GM23338 (cell line): ENCODE results near the gene GPA33. TPM values are rescaled to one million over a fixed set of nuclear protein-coding genes. Genes with fewer than 3 reads are reported as not detected.
A peak's percentile ranks its signal among the peaks of the same experiment; 100 is the strongest.

Experiments used
- ATAC-seq: fragments of 200-7000 bp; cut with Tn5 transposase; 3 replicates; pipeline ENCODE4 v1.9.1; 2020
- DNase-seq: peaks from one replicate; pipeline ENCODE4 v3.0.0-alpha.2; 2015; ENCODE audit warnings: low spot score
- H2AFZ ChIP-seq: fragments of 200-600 bp; sonication (generic); 2 replicates; pipeline ENCODE4 v1.8.0; 2016; ENCODE audit warnings: antibody characterized with exemption, mild to moderate bottlenecking, moderate library complexity
- H3F3A ChIP-seq: fragments of 200-600 bp; sonication (generic); replicated peaks from 2 replicates; pipeline ENCODE4 v1.8.0; 2017; ENCODE audit warnings: antibody characterized with exemption, mixed run types, low read depth
- H3K27ac ChIP-seq: fragments of 200-600 bp; sonication (generic); 2 replicates; pipeline ENCODE4 v1.6.1; 2016; ENCODE audit warnings: low read depth
- H3K27me3 ChIP-seq: fragments of 200-600 bp; sonication (generic); 2 replicates; pipeline ENCODE4 v1.8.0; 2016; ENCODE audit warnings: mild to moderate bottlenecking, mixed run types, moderate library complexity; ENCODE audit not compliant: insufficient read depth
- H3K36me3 ChIP-seq: fragments of 200-600 bp; sonication (generic); 2 replicates; pipeline ENCODE4 v1.8.0; 2016; ENCODE audit warnings: mild to moderate bottlenecking; ENCODE audit not compliant: insufficient read depth
- H3K4me1 ChIP-seq: fragments of 200-600 bp; sonication (generic); 2 replicates; pipeline ENCODE4 v1.8.0; 2016; ENCODE audit warnings: mild to moderate bottlenecking, moderate library complexity; ENCODE audit not compliant: insufficient read depth
- H3K4me2 ChIP-seq: fragments of 200-600 bp; sonication (generic); 2 replicates; pipeline ENCODE4 v1.7.1; 2017; ENCODE audit warnings: mixed run types
- H3K4me3 ChIP-seq: fragments of 200-600 bp; sonication (generic); 2 replicates; pipeline ENCODE4 v1.6.1; 2016; ENCODE audit warnings: mixed run types
- H3K79me2 ChIP-seq: fragments of 200-600 bp; sonication (generic); replicated peaks from 2 replicates; pipeline ENCODE4 v1.8.0; 2017; ENCODE audit warnings: mild to moderate bottlenecking; ENCODE audit not compliant: insufficient read depth
- H3K9me2 ChIP-seq: fragments of 200-600 bp; sonication (generic); 2 replicates; pipeline ENCODE4 v1.8.0; 2017; ENCODE audit not compliant: insufficient read depth
- H4K20me1 ChIP-seq: fragments of 200-600 bp; sonication (generic); replicated peaks from 2 replicates; pipeline ENCODE4 v1.8.0; 2017; ENCODE audit warnings: mild to moderate bottlenecking; ENCODE audit not compliant: insufficient read depth
- H3K27ac Mint-ChIP-seq: 2 replicates; pipeline ENCODE4 v1.8.0; 2020; ENCODE audit warnings: inconsistent platforms, mild to moderate bottlenecking, moderate library complexity, mixed read lengths
- H3K27me3 Mint-ChIP-seq: 3 replicates; pipeline ENCODE4 v1.8.0; 2022; ENCODE audit warnings: low read depth, mild to moderate bottlenecking, moderate library complexity, mixed read lengths, inconsistent platforms; ENCODE audit not compliant: insufficient read depth, poor library complexity
- H3K36me3 Mint-ChIP-seq: 3 replicates; pipeline ENCODE4 v1.8.0; 2021; ENCODE audit warnings: low read depth, mild to moderate bottlenecking, inconsistent platforms, moderate library complexity, mixed read lengths
- H3K4me1 Mint-ChIP-seq: 3 replicates; pipeline ENCODE4 v1.8.0; 2020; ENCODE audit warnings: mild to moderate bottlenecking, inconsistent platforms, mixed read lengths
- H3K4me3 Mint-ChIP-seq: 3 replicates; pipeline ENCODE4 v1.8.0; 2021; ENCODE audit warnings: moderate library complexity, mild to moderate bottlenecking, inconsistent platforms, mixed read lengths
- H3K9me3 Mint-ChIP-seq: 3 replicates; pipeline ENCODE4 v1.8.0; 2020; ENCODE audit warnings: moderate library complexity, mild to moderate bottlenecking, inconsistent platforms, mixed read lengths
- CREB1 ChIP-seq: fragments of 250-450 bp; sonication (Bioruptor Pico); IDR thresholded peaks from 2 replicates; pipeline ENCODE4 v1.5.0; 2020; ENCODE audit warnings: low read depth, mild to moderate bottlenecking, moderate library complexity
- CTCF ChIP-seq, 2 experiments: fragments of 200-600 bp in 1 of 2; sonication (generic) in 1 of 2; conservative IDR thresholded peaks; 2 replicates each; pipeline versions ENCODE4 v1.5.1 to v1.6.1; 2016 to 2017; ENCODE audit warnings: antibody characterized with exemption in 2 of 2, low read depth in 2 of 2, mild to moderate bottlenecking in 2 of 2, moderate library complexity in 1 of 2
- ETS1 ChIP-seq: IDR thresholded peaks from 2 replicates; pipeline ENCODE4 v1.6.1; 2016; ENCODE audit warnings: antibody characterized with exemption
- EZH2 ChIP-seq: fragments of 200-600 bp; sonication (generic); IDR thresholded peaks from one replicate; pipeline ENCODE4 v1.8.0; 2017; ENCODE audit warnings: antibody characterized with exemption, mild to moderate bottlenecking, low read depth; ENCODE audit not compliant: unreplicated experiment
- EZH2phosphoT487 ChIP-seq: fragments of 200-600 bp; sonication (generic); IDR thresholded peaks from one replicate; pipeline ENCODE4 v1.8.1; 2018; ENCODE audit warnings: antibody characterized with exemption; ENCODE audit not compliant: unreplicated experiment
- JUNB ChIP-seq: IDR thresholded peaks from one replicate; pipeline ENCODE4 v1.6.1; 2016; ENCODE audit warnings: antibody characterized with exemption; ENCODE audit not compliant: unreplicated experiment
- NANOG ChIP-seq: IDR thresholded peaks from 2 replicates; pipeline ENCODE4 v1.6.1; 2016; ENCODE audit warnings: antibody characterized with exemption, borderline replicate concordance
- POLR2AphosphoS5 ChIP-seq: IDR thresholded peaks from 2 replicates; pipeline ENCODE4 v1.6.1; 2016; ENCODE audit warnings: antibody characterized with exemption, low read depth
- REST ChIP-seq: IDR thresholded peaks from one replicate; pipeline ENCODE4 v1.6.1; 2018; ENCODE audit warnings: antibody characterized with exemption; ENCODE audit not compliant: unreplicated experiment
- STAT1 ChIP-seq: IDR thresholded peaks from one replicate; pipeline ENCODE4 v1.6.1; 2016; ENCODE audit warnings: antibody characterized with exemption; ENCODE audit not compliant: unreplicated experiment
- ZNF114 ChIP-seq: fragments of 250-450 bp; sonication (Bioruptor Pico); IDR thresholded peaks from 2 replicates; pipeline ENCODE4 v1.5.0; 2020; ENCODE audit warnings: mild to moderate bottlenecking, moderate library complexity
- ZNF331 ChIP-seq: fragments of 250-450 bp; sonication (Bioruptor Pico); IDR thresholded peaks from 2 replicates; pipeline ENCODE4 v1.5.0; 2020; ENCODE audit warnings: low read depth, mild to moderate bottlenecking, moderate library complexity
- polyA plus RNA-seq: library from polyadenylated mRNA; unstranded; fragments of >200 nt; fragmentation: Nextera tagmentation; extraction: Ambion mirVana; gene quantifications from 2 replicates; pipeline ENCODE4 v1.2.1, GENCODE V29; 2016
- total RNA-seq: library from RNA; depleted of rRNA; stranded (reverse); fragments of >200 nt; shearing (Covaris generic); gene quantifications from 2 replicates; pipeline ENCODE4 v1.2.3, GENCODE V29; 2014

The GPA33 gene
- total and polyA plus RNA-seq, 2 experiments from 2014 or later = 0.10 to 0.28 TPM

- TF ChIP-seq POLR2AphosphoS5 = no peak
- no peak for TF ChIP-seq REST
- no peak for TF ChIP-seq CREB1 (CRISPR knock-in tag)
- no peak for TF ChIP-seq EZH2
- no peak for TF ChIP-seq STAT1
Measured at GRCh38 chr1:167016100-167016750, 74.0 kb downstream of the GPA33 start (continued).

- no peaks in the 10 kb centered on the region for H3K27me3 Mint-ChIP-seq
- Histone ChIP-seq H2AFZ (peak overlapping the region; percentile 69; the same call in 1 of the 2 replicates), H3K9me2 (no peaks in the 10 kb centered on the region), H3K27ac (no peak overlapping the region), H3K27me3 (no peaks in the 10 kb centered on the region), H3K36me3 (no peaks in the 10 kb centered on the region), H3K4me3 (no peak overlapping the region), H3K4me1 (no peaks in the 10 kb centered on the region), H3K4me2 (no peak overlapping the region), H3K79me2 (no peaks in the 10 kb centered on the region), H3F3A (no peaks in the 10 kb centered on the region), H4K20me1 (no peaks in the 10 kb centered on the region)
- DNase-seq (no peak), ATAC-seq (no peak)
- no peak overlapping the region for H3K27ac Mint-ChIP-seq
- H3K36me3 Mint-ChIP-seq = no peaks in the 10 kb centered on the region
- no peaks in the 10 kb centered on the region for H3K4me1 Mint-ChIP-seq
- no peaks in the 10 kb centered on the region for H3K9me3 Mint-ChIP-seq
- H3K4me3 Mint-ChIP-seq = no peak overlapping the region
- TF ChIP-seq CTCF (conservative IDR thresholded peaks at IDR 0.05; ENCODE audit: low read depth in 2 of 2) (no peak), POLR2AphosphoS5 (no peak), STAT1 (no peak), NANOG (no peak), ETS1 (no peak), ZNF331 (CRISPR knock-in tag) (no peak), ZNF114 (CRISPR knock-in tag) (no peak), EZH2phosphoT487 (no peak), JUNB (no peak), EZH2 (no peak), REST (no peak)
Measured at GRCh38 chr1:167013108-167013929, 76.9 kb downstream of the GPA33 start.
